Measurements from ENCODE around the gene TUBGCP6.

GRCh38 chr22:50221410-50222300, 23.2 kb downstream of the TUBGCP6 start:
- no peak for TF ChIP-seq CTCF (IDR thresholded peaks at IDR 0.05; ENCODE audit: poor library complexity)
- TF ChIP-seq EZH2phosphoT487 (IDR thresholded peaks at IDR 0.05; ENCODE audit: low read depth, severe bottlenecking, unreplicated experiment), result no peak

All from hepatocyte (in vitro differentiated cells).